Activated CD4-positive, alpha-beta T cell treated with anti-CD3 and anti-CD28 coated beads for 24 hours (primary cell): Measurements from ENCODE around the gene ZBTB32.

ENCODE experiments used
- DNase-seq, 2 donors: peaks; one replicate each; pipeline ENCODE4 v3.0.0-alpha.2; 2020; ENCODE audit warnings: low read depth in 2 of 2

Gene ZBTB32

GRCh38 chr19:35736913-35737886 is 32.8 kb downstream of the ZBTB32 start:
- DNase-seq: no peak

- DNase-seq: no peak
Observed at GRCh38 chr19:35738021-35738886, 33.9 kb downstream of the ZBTB32 start.

GRCh38 chr19:35738887-35739229 is 34.5 kb downstream of the ZBTB32 start:
- no peak for DNase-seq

- DNase-seq: no peak
Observed at GRCh38 chr19:35739275-35740107, 35.1 kb downstream of the ZBTB32 start.

GRCh38 chr19:35740108-35740422 is 35.7 kb downstream of the ZBTB32 start:
- no peak for DNase-seq

GRCh38 chr19:35740423-35741202 is 36.3 kb downstream of the ZBTB32 start:
- peak; percentile 92 to 95 for DNase-seq

GRCh38 chr19:35741203-35741515 is 36.8 kb downstream of the ZBTB32 start:
- no peak for DNase-seq

GRCh38 chr19:35742121-35742724 is 37.9 kb downstream of the ZBTB32 start, which contains the start of gene IGFLR1:
TSS of gene IGFLR1 (minus strand) at chr19:35742452. CDS start at chr19:35741180, 1,272 bp downstream.
- peak; percentile 51 to 58 for DNase-seq

GRCh38 chr19:35743640-35744429 is 39.5 kb downstream of the ZBTB32 start:
- DNase-seq: no peak

- DNase-seq: peak; percentile 83 to 84
Observed at GRCh38 chr19:35744430-35745327, 40.3 kb downstream of the ZBTB32 start.

- peak; percentile 84 to 87 for DNase-seq
Observed at GRCh38 chr19:35745328-35746086, 41.1 kb downstream of the ZBTB32 start, which contains the start of the genes PSENEN and U2AF1L4. TSS of gene PSENEN (plus strand) at chr19:35745651. CDS start at chr19:35745931, 280 bp downstream. TSS of gene U2AF1L4 (minus strand) at chr19:35745418. CDS start at chr19:35745391, 27 bp downstream.

- no peak for DNase-seq
Observed at GRCh38 chr19:35746087-35746462, 41.7 kb downstream of the ZBTB32 start.

GRCh38 chr19:35746531-35746930 is 42.2 kb downstream of the ZBTB32 start:
- no peak for DNase-seq

- peak; percentile 97 for DNase-seq
Observed at GRCh38 chr19:35748106-35749020, 44.0 kb downstream of the ZBTB32 start, which contains the start of gene LIN37. TSS of gene LIN37 (plus strand) at chr19:35748576. CDS start at chr19:35748725, 149 bp downstream.

- DNase-seq: no peak
Observed at GRCh38 chr19:35750167-35750566, 45.8 kb downstream of the ZBTB32 start.
